Neuronal stem cell (in vitro differentiated cells): ENCODE data around the gene XPO6.
A peak's percentile ranks its signal among the peaks of the same experiment; 100 is the strongest.

Experiments
- DNase-seq: peaks from one replicate; pipeline ENCODE4 v3.0.0-alpha.2; 2013; ENCODE audit warnings: low spot score
- H2AFZ ChIP-seq: one replicate; pipeline ENCODE4 v1.6.1; 2013; ENCODE audit warnings: mild to moderate bottlenecking, low read length, inconsistent platforms
- H2AK5ac ChIP-seq: 2 replicates; pipeline ENCODE4 v1.6.1; 2013; ENCODE audit warnings: low read depth, mild to moderate bottlenecking, inconsistent platforms, low read length, moderate library complexity, mixed read lengths
- H2BK120ac ChIP-seq: 2 replicates; pipeline ENCODE4 v1.6.1; 2013; ENCODE audit warnings: low read depth, mild to moderate bottlenecking, inconsistent platforms, low read length, moderate library complexity, mixed read lengths
- H2BK12ac ChIP-seq: one replicate; pipeline ENCODE4 v1.6.1; 2013; ENCODE audit warnings: low read length, inconsistent platforms
- H2BK15ac ChIP-seq: 2 replicates; pipeline ENCODE4 v1.6.1; 2013; ENCODE audit warnings: mild to moderate bottlenecking, low read length, inconsistent platforms, mixed read lengths
- H2BK5ac ChIP-seq: one replicate; pipeline ENCODE4 v1.6.1; 2013; ENCODE audit warnings: inconsistent platforms, mild to moderate bottlenecking, low read length, moderate library complexity
- H3K14ac ChIP-seq: one replicate; pipeline ENCODE4 v1.6.1; 2013; ENCODE audit warnings: low read length, inconsistent platforms
- H3K18ac ChIP-seq: 2 replicates; pipeline ENCODE4 v1.6.1; 2013; ENCODE audit warnings: low read length, inconsistent platforms
- H3K23ac ChIP-seq: 2 replicates; pipeline ENCODE4 v1.6.1; 2013; ENCODE audit warnings: low read depth, mild to moderate bottlenecking, mixed read lengths, low read length, inconsistent platforms; ENCODE audit not compliant: poor library complexity
- H3K27ac ChIP-seq: replicated peaks from 3 replicates; pipeline ENCODE4 v1.5.1; 2013; ENCODE audit warnings: low read length, inconsistent platforms
- H3K27me3 ChIP-seq, 3 experiments: 2 replicates each; pipeline ENCODE4 v1.6.1; 2013; ENCODE audit warnings: low read length in 3 of 3, mild to moderate bottlenecking in 2 of 3, inconsistent platforms in 1 of 3, low read depth in 1 of 3, mixed read lengths in 1 of 3, moderate library complexity in 1 of 3; ENCODE audit not compliant: control insufficient read depth in 3 of 3, insufficient read depth in 3 of 3
- H3K36me3 ChIP-seq, 2 donors: replicated peaks in 1 of 2; 2 replicates each; pipeline ENCODE4 v1.6.1; 2013; ENCODE audit warnings: low read length in 2 of 2; ENCODE audit not compliant: control insufficient read depth in 2 of 2, insufficient read depth in 2 of 2
- H3K4ac ChIP-seq: 2 replicates; pipeline ENCODE4 v1.6.1; 2013; ENCODE audit warnings: inconsistent platforms, mild to moderate bottlenecking, low read length, moderate library complexity
- H3K4me1 ChIP-seq, 2 donors: 1 replicate in 1 of 2; 2 replicates in 1 of 2; pipeline ENCODE4 v1.6.1; 2013; ENCODE audit warnings: low read length in 2 of 2, low read depth in 1 of 2; ENCODE audit not compliant: control insufficient read depth in 2 of 2, insufficient read depth in 1 of 2
- H3K4me2 ChIP-seq: one replicate; pipeline ENCODE4 v1.6.1; 2013; ENCODE audit warnings: mild to moderate bottlenecking, low read length, inconsistent platforms; ENCODE audit not compliant: insufficient read depth, poor library complexity, severe bottlenecking
- H3K4me3 ChIP-seq, 2 donors: 2 replicates each; pipeline ENCODE4 v1.5.1; 2013; ENCODE audit warnings: low read length in 2 of 2, mild to moderate bottlenecking in 2 of 2, inconsistent platforms in 1 of 2, moderate library complexity in 1 of 2
- H3K79me1 ChIP-seq: one replicate; pipeline ENCODE4 v1.6.1; 2013; ENCODE audit warnings: low read depth, mild to moderate bottlenecking, inconsistent platforms, low read length, moderate library complexity
- H3K9ac ChIP-seq: one replicate; pipeline ENCODE4 v1.6.1; 2013; ENCODE audit warnings: mild to moderate bottlenecking, low read depth, low read length, inconsistent platforms; ENCODE audit not compliant: poor library complexity
- H3K9me3 ChIP-seq, 2 donors: replicated peaks in 1 of 2; 2 replicates each; pipeline versions ENCODE3 to v1.6.1; 2013; ENCODE audit warnings: low read length in 2 of 2, mild to moderate bottlenecking in 2 of 2, inconsistent platforms in 1 of 2, low read depth in 1 of 2, mixed read lengths in 1 of 2, moderate library complexity in 1 of 2; ENCODE audit not compliant: control insufficient read depth in 2 of 2, insufficient read depth in 1 of 2
- H4K8ac ChIP-seq: one replicate; pipeline ENCODE4 v1.6.1; 2013; ENCODE audit warnings: low read depth, mild to moderate bottlenecking, inconsistent platforms, low read length, moderate library complexity
- H4K91ac ChIP-seq: one replicate; pipeline ENCODE4 v1.6.1; 2013; ENCODE audit warnings: low read length, low read depth, mild to moderate bottlenecking, inconsistent platforms; ENCODE audit not compliant: poor library complexity
- WGBS, 2 donors: extraction: QIAGEN DNeasy Blood & Tissue Kit; methylation state at CpG; one replicate each; pipeline ENCODE4 v1.1.7; 2013; ENCODE audit warnings: missing lambda C conversion rate in 2 of 2, mixed read lengths in 1 of 2; ENCODE audit not compliant: insufficient read length in 2 of 2, insufficient replicate concordance in 1 of 2; ENCODE audit errors: extremely low coverage in 2 of 2; 5-methylcytosine and 5-hydroxymethylcytosine counted together

Gene XPO6

DNA sequence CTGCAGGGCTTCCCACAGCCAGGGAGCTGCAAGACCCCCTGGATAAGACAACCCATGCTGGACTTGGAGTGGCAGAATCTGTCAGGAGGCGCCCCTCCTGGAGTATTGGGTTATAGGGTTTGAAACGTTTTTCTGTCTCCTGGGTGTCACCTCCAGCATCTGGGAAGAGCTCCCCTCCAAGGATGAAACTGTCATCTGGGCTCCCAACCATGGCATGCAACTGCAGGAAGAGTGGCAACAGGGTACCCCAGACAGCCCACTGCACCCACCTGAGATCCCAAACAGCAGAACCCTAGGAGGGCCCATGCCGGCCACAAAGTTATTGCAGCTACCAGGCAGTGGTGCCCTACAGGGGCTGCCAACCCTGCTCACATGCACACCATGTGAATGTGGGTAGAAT is 147.6 kb downstream of the XPO6 start:
- Histone ChIP-seq H3K27ac (no peak overlapping the region), H2AFZ (no peak overlapping the region), H3K4ac (no peak overlapping the region), H3K4me1 (peaks cover 0 to 3% of the 10 kb centered on the region in 2 donors), H3K9me3 (peaks cover 0 to 2% of the 10 kb centered on the region in 2 donors), H4K8ac (no peak overlapping the region), H3K18ac (no peak overlapping the region), H3K4me2 (no peak overlapping the region), H3K23ac (no peak overlapping the region), H2BK15ac (no peak overlapping the region), H4K91ac (no peak overlapping the region), H2BK12ac (no peak overlapping the region), H3K79me1 (no peaks in the 10 kb centered on the region), H2BK120ac (no peak overlapping the region), H2BK5ac (peak overlapping the region; percentile 35), H3K14ac (no peak overlapping the region), H2AK5ac (no peak overlapping the region), H3K27me3 (peaks cover 20 to 84% (median 55%) of the 10 kb centered on the region in 3 experiments), H3K36me3 (no peaks in the 10 kb centered on the region), H3K4me3 (no peak overlapping the region), H3K9ac (no peak overlapping the region)
- no CpG with 5 or more reads among the region's 3 CpGs for WGBS, 2 donors
- DNase-seq: no peak

GRCh38 chr16:28063591-28064061 is 148.1 kb downstream of the XPO6 start, which contains the start of gene GSG1L:
TSS of gene GSG1L (minus strand) at chr16:28063714. CDS start at chr16:28063424, 290 bp downstream.
- H3K23ac ChIP-seq: peak within 1 kb of the TSS; percentile 18
- no peak within 1 kb of the TSS for H3K4ac ChIP-seq
- H3K4me1 ChIP-seq: peaks cover 0 to 3% of the 10 kb centered on the region in 2 donors
- H3K9me3 ChIP-seq: peaks cover 0 to 2% of the 10 kb centered on the region in 2 donors
- no peak within 1 kb of the TSS for H3K14ac ChIP-seq
- H3K18ac ChIP-seq: peak within 1 kb of the TSS; percentile 9
- no peak within 1 kb of the TSS for H2AK5ac ChIP-seq
- no peak for DNase-seq
- H3K9ac ChIP-seq: peak within 1 kb of the TSS; percentile 67
- no peak within 1 kb of the TSS for H2BK12ac ChIP-seq
- H3K79me1 ChIP-seq: no peaks in the 10 kb centered on the region
- no peak within 1 kb of the TSS for H2BK15ac ChIP-seq
- H4K8ac ChIP-seq: no peak within 1 kb of the TSS
- peaks cover 20 to 89% (median 55%) of the 10 kb centered on the region in 3 experiments for H3K27me3 ChIP-seq
- H3K4me2 ChIP-seq: peak within 1 kb of the TSS; percentile 92
- peak within 1 kb of the TSS; percentile 35 for H2BK5ac ChIP-seq
- WGBS, 2 donors: no CpG with 5 or more reads among the region's 54 CpGs
- H3K36me3 ChIP-seq: no peaks in the 10 kb centered on the region
- H2BK120ac ChIP-seq: no peak within 1 kb of the TSS
- H3K27ac ChIP-seq: no peak within 1 kb of the TSS
- H3K4me3 ChIP-seq: peak within 1 kb of the TSS; percentile 26 to 77
- H2AFZ ChIP-seq: peak within 1 kb of the TSS; percentile 66
- H4K91ac ChIP-seq: no peak within 1 kb of the TSS

DNA sequence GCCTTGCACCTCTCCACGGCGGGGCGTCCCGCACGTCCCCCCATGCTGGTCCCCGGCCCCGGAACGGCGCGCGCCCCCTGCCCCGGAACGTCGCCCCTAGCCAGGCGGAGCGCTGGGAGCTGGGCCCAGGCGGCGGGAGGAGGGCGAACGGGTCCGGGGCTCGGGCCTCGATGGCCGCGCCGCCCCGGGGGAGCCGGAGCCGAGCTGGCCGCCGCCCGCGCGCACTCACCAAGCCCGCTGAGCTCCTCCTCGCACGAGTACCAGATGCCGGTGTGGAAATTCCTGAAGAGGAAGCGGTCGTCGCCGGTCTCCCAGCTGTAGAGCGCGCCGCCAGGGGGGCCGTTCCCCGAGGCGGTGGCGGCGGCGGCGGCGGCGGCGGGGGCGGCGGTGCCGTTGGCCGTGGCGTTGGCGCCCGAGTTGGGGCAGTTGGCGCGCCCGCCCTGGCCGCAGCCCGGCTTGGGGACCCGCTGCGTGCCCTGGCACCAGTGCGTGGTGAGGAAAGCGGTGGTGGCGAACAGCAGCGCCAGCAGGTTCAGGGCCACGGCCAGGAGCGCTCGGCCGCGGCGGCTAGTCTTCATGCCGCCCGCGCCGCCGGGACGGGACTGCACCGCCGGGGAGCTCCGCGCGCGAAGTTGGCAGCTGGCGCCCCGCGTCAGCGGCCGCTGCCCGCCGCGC is 148.8 kb downstream of the XPO6 start:
- H2BK12ac ChIP-seq: no peak overlapping the region
- no peak overlapping the region for H2AK5ac ChIP-seq
- peak overlapping the region; percentile 66 for H2AFZ ChIP-seq
- H3K18ac ChIP-seq: peak overlapping the region; percentile 9
- H2BK15ac ChIP-seq: no peak overlapping the region
- H4K8ac ChIP-seq: no peak overlapping the region
- H3K36me3 ChIP-seq: no peaks in the 10 kb centered on the region
- peaks cover 0 to 2% of the 10 kb centered on the region in 2 donors for H3K9me3 ChIP-seq
- no peak overlapping the region for H4K91ac ChIP-seq
- WGBS, 2 donors: no CpG with 5 or more reads among the region's 99 CpGs
- peaks cover 20 to 94% (median 55%) of the 10 kb centered on the region in 3 experiments for H3K27me3 ChIP-seq
- H3K14ac ChIP-seq: no peak overlapping the region
- H3K4ac ChIP-seq: no peak overlapping the region
- peaks cover 0 to 3% of the 10 kb centered on the region in 2 donors for H3K4me1 ChIP-seq
- H2BK120ac ChIP-seq: no peak overlapping the region
- no peak overlapping the region for H3K27ac ChIP-seq
- peak overlapping the region; percentile 18 for H3K23ac ChIP-seq
- no peak for DNase-seq
- H3K4me2 ChIP-seq: peak overlapping the region; percentile 92
- H3K9ac ChIP-seq: peak overlapping the region; percentile 67
- peak overlapping the region; percentile 26 to 77 for H3K4me3 ChIP-seq
- H3K79me1 ChIP-seq: no peaks in the 10 kb centered on the region
- H2BK5ac ChIP-seq: no peak overlapping the region

DNA sequence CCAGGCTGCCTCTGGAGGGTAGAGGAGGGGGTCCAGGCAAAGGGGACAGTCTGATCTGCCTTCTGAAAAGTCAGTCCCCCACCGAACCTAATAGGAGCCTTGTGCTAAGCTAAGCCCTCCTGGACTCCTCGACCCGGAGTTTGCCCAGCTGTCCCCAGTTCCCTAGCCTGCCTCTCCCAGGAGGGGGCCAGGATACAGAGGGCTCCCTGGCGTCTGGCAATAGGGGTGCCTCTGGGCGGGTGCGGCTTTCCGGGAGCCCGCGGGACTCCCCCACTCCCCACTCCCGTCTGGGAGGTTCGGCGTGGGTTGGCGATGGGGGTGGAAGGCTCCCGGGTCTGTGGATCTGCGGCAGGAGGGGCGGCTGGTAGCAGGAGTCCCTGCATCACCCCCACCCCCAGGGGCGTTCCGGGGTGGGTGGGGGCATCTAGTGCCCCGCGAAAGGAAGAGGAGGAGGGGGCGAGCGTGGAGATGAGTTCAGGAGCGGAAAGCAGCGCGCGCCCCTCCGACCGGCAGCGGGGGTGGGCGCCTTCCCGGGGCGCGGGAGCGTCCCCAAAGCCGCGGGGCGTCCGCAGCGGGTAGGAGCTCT is 149.4 kb downstream of the XPO6 start:
- no peak for DNase-seq
- Histone ChIP-seq H2BK5ac (no peak overlapping the region), H3K36me3 (no peaks in the 10 kb centered on the region), H3K4me2 (peak overlapping the region; percentile 92), H2BK15ac (no peak overlapping the region), H2AFZ (no peak overlapping the region), H3K4ac (no peak overlapping the region), H4K8ac (no peak overlapping the region), H3K4me1 (peaks cover 0 to 3% of the 10 kb centered on the region in 2 donors), H2AK5ac (no peak overlapping the region), H2BK12ac (no peak overlapping the region), H3K9me3 (peaks cover 0 to 2% of the 10 kb centered on the region in 2 donors), H3K27me3 (peaks cover 20 to 89% (median 55%) of the 10 kb centered on the region in 3 experiments), H3K14ac (no peak overlapping the region), H4K91ac (no peak overlapping the region), H3K18ac (peak overlapping the region; percentile 25), H3K4me3 (peak overlapping the region in 1 of 2 donors; percentile 57), H3K9ac (no peak overlapping the region), H3K23ac (peak overlapping the region; percentile 18), H3K79me1 (no peaks in the 10 kb centered on the region), H3K27ac (no peak overlapping the region), H2BK120ac (no peak overlapping the region)
- WGBS, 2 donors: no CpG with 5 or more reads among the region's 39 CpGs
